Measurements from ENCODE around the gene TMEM190. TPM values are rescaled to one million over a fixed set of nuclear protein-coding genes. Genes with fewer than 3 reads are reported as not detected.
A peak's percentile ranks its signal among the peaks of the same experiment; 100 is the strongest.

TMEM190 gene
- total RNA-seq, 1 experiment from 2014 or later = not detected

DNA sequence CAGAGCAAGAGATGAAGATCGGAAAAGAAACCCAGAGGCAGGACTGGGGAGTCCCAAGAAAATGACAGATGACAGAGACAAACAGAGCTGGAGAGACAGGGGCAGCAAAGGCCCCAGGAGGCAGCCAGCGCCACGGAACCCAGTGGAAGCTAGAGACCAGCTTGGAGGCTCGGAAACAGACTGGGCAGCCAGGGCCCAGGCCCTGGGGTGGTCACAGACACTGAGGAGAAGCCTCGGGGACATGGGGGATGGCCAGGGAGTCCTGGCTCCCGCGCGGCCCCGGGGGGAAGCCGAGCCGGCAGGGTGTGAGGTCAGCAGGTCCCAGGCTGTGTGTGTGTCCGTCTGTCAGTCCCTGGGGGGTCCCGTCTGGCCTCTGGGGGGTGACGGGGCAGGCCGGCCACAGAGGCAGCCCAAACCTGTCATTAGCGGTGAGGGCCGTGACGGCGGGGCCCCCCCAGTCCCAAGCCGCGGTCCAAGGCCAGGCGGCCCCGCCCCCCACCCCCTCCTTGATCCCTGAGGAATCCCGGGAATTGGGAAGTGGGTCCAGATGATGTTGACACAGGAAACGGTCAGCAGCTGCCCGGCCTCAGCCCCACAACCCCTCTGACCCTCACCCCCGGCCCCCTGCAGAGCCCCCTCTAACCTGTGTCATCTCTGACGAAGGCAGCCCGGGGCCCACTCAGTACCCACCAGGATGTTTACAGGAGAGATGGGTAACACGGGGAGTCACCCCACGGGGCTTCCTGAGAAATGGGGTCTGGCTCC, 2.5 kb upstream of the TMEM190 start (continued):
- no peak for TF ChIP-seq REST (IDR thresholded peaks at IDR 0.05; ENCODE audit: low read depth)

DNA sequence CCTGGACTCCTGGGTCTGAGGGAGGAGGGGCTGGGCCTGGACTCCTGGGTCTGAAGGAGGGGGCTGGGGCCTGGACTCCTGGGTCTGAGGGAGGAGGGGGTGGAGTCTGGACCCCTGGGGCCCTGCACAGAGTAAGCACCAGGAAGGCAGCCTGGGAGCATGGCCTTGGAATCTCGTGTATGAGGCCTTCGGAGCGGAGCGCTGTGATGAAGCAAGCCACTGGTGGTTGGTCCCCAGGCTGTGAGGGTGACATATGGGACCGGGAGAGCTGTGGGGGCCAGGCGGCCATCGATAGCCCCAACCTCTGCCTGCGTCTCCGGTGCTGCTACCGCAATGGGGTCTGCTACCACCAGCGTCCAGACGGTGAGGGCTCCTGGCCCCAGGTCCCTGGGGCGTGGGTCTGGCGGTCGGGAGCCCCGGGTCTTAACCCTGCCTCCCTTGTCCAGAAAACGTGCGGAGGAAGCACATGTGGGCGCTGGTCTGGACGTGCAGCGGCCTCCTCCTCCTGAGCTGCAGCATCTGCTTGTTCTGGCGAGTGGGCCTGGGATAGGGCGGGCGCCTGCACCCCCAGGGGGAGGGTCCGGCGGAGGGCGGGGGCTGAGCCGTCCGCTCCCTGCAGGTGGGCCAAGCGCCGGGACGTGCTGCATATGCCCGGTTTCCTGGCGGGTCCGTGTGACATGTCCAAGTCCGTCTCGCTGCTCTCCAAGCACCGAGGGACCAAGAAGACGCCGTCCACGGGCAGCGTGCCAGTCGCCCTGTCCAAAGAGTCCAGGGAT, 918 bp downstream of the TMEM190 start:
- no peak overlapping the region for H3K27ac ChIP-seq (ENCODE audit: low read depth, low read length)
- ChIA-PET CTCF (no interaction called here), POLR2A (no interaction called here), RAD21 (ENCODE audit: low non-redundant PET in 1 of 2, low total read pairs in 2 of 2, uncharacterized antibody in 2 of 2, unreplicated experiment in 2 of 2) (no interaction called here)
- H3K79me2 ChIP-seq (ENCODE audit: insufficient read depth, low read length) = peaks cover 9% of the 10 kb centered on the region
- H3K9me3 ChIP-seq (ENCODE audit: control insufficient read depth in 1 of 2, insufficient read depth in 1 of 2, low read depth in 1 of 2, low read length in 2 of 2) = no peaks in the 10 kb centered on the region
- H3K9me2 ChIP-seq (ENCODE audit: insufficient read depth) = no peaks in the 10 kb centered on the region
- peaks cover 20 to 51% of the 10 kb centered on the region in 2 experiments; a peak in 3 of 4 replicates for H3K4me1 ChIP-seq (ENCODE audit: control insufficient read depth in 1 of 2, insufficient read depth in 2 of 2, low read length in 2 of 2)
- no peaks in the 10 kb centered on the region for H3K27me3 ChIP-seq (ENCODE audit: insufficient read depth, low read length)
- no peak overlapping the region for H3K9ac ChIP-seq (ENCODE audit: low read length)
- no peaks in the 10 kb centered on the region for H3K36me3 ChIP-seq (ENCODE audit: control insufficient read depth in 1 of 2, insufficient read depth in 2 of 2, low read length in 2 of 2)
- no peak for DNase-seq (ENCODE audit: low read depth, low spot score)
- TF ChIP-seq ZNF274 (IDR thresholded peaks at IDR 0.05; ENCODE audit: low read depth, low read length) (no peak), POLR2AphosphoS5 (IDR thresholded peaks at IDR 0.05; ENCODE audit: low read depth, low read length) (peak; percentile 26; the same call in 1 of the 2 replicates)
- no peak for ATAC-seq
- no peak overlapping the region for H3K4me2 ChIP-seq (ENCODE audit: low read length)
- no TSS peak for BruUV-seq (replicated peaks)
- no peak overlapping the region for H2AFZ ChIP-seq (ENCODE audit: low read depth, low read length, poor library complexity, severe bottlenecking)
- no peak overlapping the region for H3K4me3 ChIP-seq (replicated peaks in 1 of 2; ENCODE audit: low read depth in 1 of 2, low read length in 2 of 2)
- intact Hi-C loops (cut with micrococcal nuclease) = no loop called here
- H4K20me1 ChIP-seq (ENCODE audit: insufficient read depth) = no peaks in the 10 kb centered on the region
